ENCODE measurements around the gene KDM5A. TPM values are rescaled to one million over a fixed set of nuclear protein-coding genes. Genes with fewer than 3 reads are reported as not detected.

Gene KDM5A
- total and polyA plus RNA-seq, 10 of the 15 experiments (the other 5 are each of a cell fraction or from before 2014, with no cell fraction given): 9.0 to 59.9 (median 27.7) TPM

- TF ChIP-seq SKIL (IDR thresholded peaks at IDR 0.05; ENCODE audit: low read depth, poor library complexity, severe bottlenecking) (no peak), MLLT1 (IDR thresholded peaks at IDR 0.05) (no peak), ZNF687 (IDR thresholded peaks at IDR 0.05) (no peak), ZNF217 (IDR thresholded peaks at IDR 0.05) (no peak), TCF12 (IDR thresholded peaks at IDR 0.05; ENCODE audit: low read depth, low read length) (no peak), SUPT20H (IDR thresholded peaks at IDR 0.05; ENCODE audit: borderline replicate concordance, control insufficient read depth, low read depth, low read length) (no peak)
These were observed 151.9 kb downstream of the KDM5A start (continued) for GRCh38 chr12:237026-237815.
